GM23338 (cell line): ENCODE data around the gene TIMM44. TPM values are rescaled to one million over a fixed set of nuclear protein-coding genes. Genes with fewer than 3 reads are reported as not detected.

Experiments used
- ATAC-seq: fragments of 200-7000 bp; cut with Tn5 transposase; 3 replicates; pipeline ENCODE4 v1.9.1; 2020
- DNase-seq: peaks from one replicate; pipeline ENCODE4 v3.0.0-alpha.2; 2015; ENCODE audit warnings: low spot score
- H2AFZ ChIP-seq: fragments of 200-600 bp; sonication (generic); 2 replicates; pipeline ENCODE4 v1.8.0; 2016; ENCODE audit warnings: antibody characterized with exemption, mild to moderate bottlenecking, moderate library complexity
- H3F3A ChIP-seq: fragments of 200-600 bp; sonication (generic); replicated peaks from 2 replicates; pipeline ENCODE4 v1.8.0; 2017; ENCODE audit warnings: antibody characterized with exemption, mixed run types, low read depth
- H3K27ac ChIP-seq: fragments of 200-600 bp; sonication (generic); 2 replicates; pipeline ENCODE4 v1.6.1; 2016; ENCODE audit warnings: low read depth
- H3K27me3 ChIP-seq: fragments of 200-600 bp; sonication (generic); 2 replicates; pipeline ENCODE4 v1.8.0; 2016; ENCODE audit warnings: mild to moderate bottlenecking, mixed run types, moderate library complexity; ENCODE audit not compliant: insufficient read depth
- H3K36me3 ChIP-seq: fragments of 200-600 bp; sonication (generic); 2 replicates; pipeline ENCODE4 v1.8.0; 2016; ENCODE audit warnings: mild to moderate bottlenecking; ENCODE audit not compliant: insufficient read depth
- H3K4me1 ChIP-seq: fragments of 200-600 bp; sonication (generic); 2 replicates; pipeline ENCODE4 v1.8.0; 2016; ENCODE audit warnings: mild to moderate bottlenecking, moderate library complexity; ENCODE audit not compliant: insufficient read depth
- H3K4me2 ChIP-seq: fragments of 200-600 bp; sonication (generic); 2 replicates; pipeline ENCODE4 v1.7.1; 2017; ENCODE audit warnings: mixed run types
- H3K4me3 ChIP-seq: fragments of 200-600 bp; sonication (generic); 2 replicates; pipeline ENCODE4 v1.6.1; 2016; ENCODE audit warnings: mixed run types
- H3K79me2 ChIP-seq: fragments of 200-600 bp; sonication (generic); replicated peaks from 2 replicates; pipeline ENCODE4 v1.8.0; 2017; ENCODE audit warnings: mild to moderate bottlenecking; ENCODE audit not compliant: insufficient read depth
- H3K9me2 ChIP-seq: fragments of 200-600 bp; sonication (generic); 2 replicates; pipeline ENCODE4 v1.8.0; 2017; ENCODE audit not compliant: insufficient read depth
- H4K20me1 ChIP-seq: fragments of 200-600 bp; sonication (generic); replicated peaks from 2 replicates; pipeline ENCODE4 v1.8.0; 2017; ENCODE audit warnings: mild to moderate bottlenecking; ENCODE audit not compliant: insufficient read depth
- H3K27ac Mint-ChIP-seq: 2 replicates; pipeline ENCODE4 v1.8.0; 2020; ENCODE audit warnings: inconsistent platforms, mild to moderate bottlenecking, moderate library complexity, mixed read lengths
- H3K27me3 Mint-ChIP-seq: 3 replicates; pipeline ENCODE4 v1.8.0; 2022; ENCODE audit warnings: low read depth, mild to moderate bottlenecking, moderate library complexity, mixed read lengths, inconsistent platforms; ENCODE audit not compliant: insufficient read depth, poor library complexity
- H3K36me3 Mint-ChIP-seq: 3 replicates; pipeline ENCODE4 v1.8.0; 2021; ENCODE audit warnings: low read depth, mild to moderate bottlenecking, inconsistent platforms, moderate library complexity, mixed read lengths
- H3K4me1 Mint-ChIP-seq: 3 replicates; pipeline ENCODE4 v1.8.0; 2020; ENCODE audit warnings: mild to moderate bottlenecking, inconsistent platforms, mixed read lengths
- H3K4me3 Mint-ChIP-seq: 3 replicates; pipeline ENCODE4 v1.8.0; 2021; ENCODE audit warnings: moderate library complexity, mild to moderate bottlenecking, inconsistent platforms, mixed read lengths
- H3K9me3 Mint-ChIP-seq: 3 replicates; pipeline ENCODE4 v1.8.0; 2020; ENCODE audit warnings: moderate library complexity, mild to moderate bottlenecking, inconsistent platforms, mixed read lengths
- CREB1 ChIP-seq: fragments of 250-450 bp; sonication (Bioruptor Pico); IDR thresholded peaks from 2 replicates; pipeline ENCODE4 v1.5.0; 2020; ENCODE audit warnings: low read depth, mild to moderate bottlenecking, moderate library complexity
- JUNB ChIP-seq: IDR thresholded peaks from one replicate; pipeline ENCODE4 v1.6.1; 2016; ENCODE audit warnings: antibody characterized with exemption; ENCODE audit not compliant: unreplicated experiment
- POLR2AphosphoS5 ChIP-seq: IDR thresholded peaks from 2 replicates; pipeline ENCODE4 v1.6.1; 2016; ENCODE audit warnings: antibody characterized with exemption, low read depth
- polyA plus RNA-seq: library from polyadenylated mRNA; unstranded; fragments of >200 nt; fragmentation: Nextera tagmentation; extraction: Ambion mirVana; gene quantifications from 2 replicates; pipeline ENCODE4 v1.2.1, GENCODE V29; 2016
- total RNA-seq: library from RNA; depleted of rRNA; stranded (reverse); fragments of >200 nt; shearing (Covaris generic); gene quantifications from 2 replicates; pipeline ENCODE4 v1.2.3, GENCODE V29; 2014
- TF ChIP-seq, protein P1 (sequence below): IDR thresholded peaks from one replicate; pipeline ENCODE4 v1.6.1; 2018; ENCODE audit warnings: antibody characterized with exemption; ENCODE audit not compliant: unreplicated experiment
- TF ChIP-seq, protein P2 (sequence below), 2 experiments: fragments of 200-600 bp in 1 of 2; sonication (generic) in 1 of 2; conservative IDR thresholded peaks; 2 replicates each; pipeline versions ENCODE4 v1.5.1 to v1.6.1; 2016 to 2017; ENCODE audit warnings: antibody characterized with exemption in 2 of 2, low read depth in 2 of 2, mild to moderate bottlenecking in 2 of 2, moderate library complexity in 1 of 2

Gene TIMM44
- total and polyA plus RNA-seq, 2 experiments from 2014 or later: 125 to 128 TPM

DNA sequence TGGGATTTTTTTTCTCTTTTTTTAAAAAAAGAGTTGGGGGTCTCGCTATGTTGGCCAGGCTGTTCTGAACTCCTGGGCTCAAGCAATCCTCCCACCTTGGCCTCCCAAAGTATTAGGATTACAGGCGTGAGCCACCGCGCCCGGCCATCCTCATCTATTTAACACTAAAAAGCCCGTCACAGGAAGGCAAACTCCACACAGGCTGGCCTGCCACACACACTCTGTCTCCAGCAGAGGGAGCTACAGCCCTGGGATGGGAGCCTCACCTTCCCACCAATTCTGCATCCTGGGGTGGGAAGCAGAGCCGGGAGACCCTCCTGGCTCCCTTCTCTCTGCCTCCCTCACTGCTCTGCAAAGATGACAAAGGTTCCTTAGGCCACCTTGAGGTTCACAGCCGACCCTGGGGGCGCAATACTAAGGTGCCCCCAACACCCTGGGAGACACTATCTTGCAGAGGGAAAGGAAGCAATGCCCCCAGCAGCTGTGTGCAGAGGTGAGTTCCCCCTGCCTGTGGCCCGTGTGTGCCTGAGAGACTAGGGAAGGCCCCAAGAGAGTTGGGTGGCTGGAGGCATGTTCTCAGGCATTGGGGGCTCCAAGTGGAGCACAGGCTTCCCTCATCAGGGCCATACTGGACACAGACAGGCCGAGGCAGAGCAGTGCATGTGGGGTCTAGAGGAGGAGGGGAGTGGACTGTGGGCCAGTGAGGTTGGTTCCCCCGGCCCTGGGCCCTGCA is 27.4 kb upstream of the TIMM44 start:
- Mint-ChIP-seq H3K4me3 (no peak overlapping the region), H3K36me3 (peaks cover 70% of the 10 kb centered on the region)

DNA sequence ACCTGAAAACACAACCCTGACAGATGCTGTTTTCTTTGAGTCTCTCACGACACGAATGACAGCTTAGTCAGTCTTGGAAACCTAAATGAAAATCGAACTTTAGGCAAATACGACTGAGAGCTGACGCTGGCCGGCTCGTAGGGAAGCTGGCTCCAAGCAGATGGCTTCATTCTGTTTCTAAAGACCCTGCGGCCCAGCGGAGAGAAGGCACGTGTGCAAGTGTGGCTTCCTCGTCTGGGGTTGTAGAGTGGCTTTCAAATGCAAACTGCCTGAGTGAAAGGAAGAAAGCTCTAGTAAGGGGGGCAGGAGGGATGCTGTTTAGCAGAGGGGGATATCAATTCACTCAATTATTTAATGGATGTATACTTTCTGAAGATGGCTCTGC is 26.1 kb upstream of the TIMM44 start:
- peaks cover 23% of the 10 kb centered on the region for H3K27me3 Mint-ChIP-seq
- peak; percentile 82 for ATAC-seq
- peaks cover 73% of the 10 kb centered on the region for H3K36me3 Mint-ChIP-seq

More for the DNA sequence above, 27.4 kb upstream of the TIMM44 start:
- peaks cover 15% of the 10 kb centered on the region for H3K4me1 ChIP-seq
- ATAC-seq (peak; percentile 86), DNase-seq (peak; percentile 94)
- H3F3A ChIP-seq: peaks cover 40% of the 10 kb centered on the region
- no peak overlapping the region for H3K4me3 ChIP-seq
- H3K27ac ChIP-seq: peak overlapping the region; percentile 79
- no peaks in the 10 kb centered on the region for H3K9me3 Mint-ChIP-seq
- TF ChIP-seq, protein P1, sequence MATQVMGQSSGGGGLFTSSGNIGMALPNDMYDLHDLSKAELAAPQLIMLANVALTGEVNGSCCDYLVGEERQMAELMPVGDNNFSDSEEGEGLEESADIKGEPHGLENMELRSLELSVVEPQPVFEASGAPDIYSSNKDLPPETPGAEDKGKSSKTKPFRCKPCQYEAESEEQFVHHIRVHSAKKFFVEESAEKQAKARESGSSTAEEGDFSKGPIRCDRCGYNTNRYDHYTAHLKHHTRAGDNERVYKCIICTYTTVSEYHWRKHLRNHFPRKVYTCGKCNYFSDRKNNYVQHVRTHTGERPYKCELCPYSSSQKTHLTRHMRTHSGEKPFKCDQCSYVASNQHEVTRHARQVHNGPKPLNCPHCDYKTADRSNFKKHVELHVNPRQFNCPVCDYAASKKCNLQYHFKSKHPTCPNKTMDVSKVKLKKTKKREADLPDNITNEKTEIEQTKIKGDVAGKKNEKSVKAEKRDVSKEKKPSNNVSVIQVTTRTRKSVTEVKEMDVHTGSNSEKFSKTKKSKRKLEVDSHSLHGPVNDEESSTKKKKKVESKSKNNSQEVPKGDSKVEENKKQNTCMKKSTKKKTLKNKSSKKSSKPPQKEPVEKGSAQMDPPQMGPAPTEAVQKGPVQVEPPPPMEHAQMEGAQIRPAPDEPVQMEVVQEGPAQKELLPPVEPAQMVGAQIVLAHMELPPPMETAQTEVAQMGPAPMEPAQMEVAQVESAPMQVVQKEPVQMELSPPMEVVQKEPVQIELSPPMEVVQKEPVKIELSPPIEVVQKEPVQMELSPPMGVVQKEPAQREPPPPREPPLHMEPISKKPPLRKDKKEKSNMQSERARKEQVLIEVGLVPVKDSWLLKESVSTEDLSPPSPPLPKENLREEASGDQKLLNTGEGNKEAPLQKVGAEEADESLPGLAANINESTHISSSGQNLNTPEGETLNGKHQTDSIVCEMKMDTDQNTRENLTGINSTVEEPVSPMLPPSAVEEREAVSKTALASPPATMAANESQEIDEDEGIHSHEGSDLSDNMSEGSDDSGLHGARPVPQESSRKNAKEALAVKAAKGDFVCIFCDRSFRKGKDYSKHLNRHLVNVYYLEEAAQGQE: no peak
- no peak for TF ChIP-seq JUNB
- TF ChIP-seq POLR2AphosphoS5: 0 out of 2 replicates have a peak, but pooled peaks have one; percentile 24
- TF ChIP-seq, protein P2, sequence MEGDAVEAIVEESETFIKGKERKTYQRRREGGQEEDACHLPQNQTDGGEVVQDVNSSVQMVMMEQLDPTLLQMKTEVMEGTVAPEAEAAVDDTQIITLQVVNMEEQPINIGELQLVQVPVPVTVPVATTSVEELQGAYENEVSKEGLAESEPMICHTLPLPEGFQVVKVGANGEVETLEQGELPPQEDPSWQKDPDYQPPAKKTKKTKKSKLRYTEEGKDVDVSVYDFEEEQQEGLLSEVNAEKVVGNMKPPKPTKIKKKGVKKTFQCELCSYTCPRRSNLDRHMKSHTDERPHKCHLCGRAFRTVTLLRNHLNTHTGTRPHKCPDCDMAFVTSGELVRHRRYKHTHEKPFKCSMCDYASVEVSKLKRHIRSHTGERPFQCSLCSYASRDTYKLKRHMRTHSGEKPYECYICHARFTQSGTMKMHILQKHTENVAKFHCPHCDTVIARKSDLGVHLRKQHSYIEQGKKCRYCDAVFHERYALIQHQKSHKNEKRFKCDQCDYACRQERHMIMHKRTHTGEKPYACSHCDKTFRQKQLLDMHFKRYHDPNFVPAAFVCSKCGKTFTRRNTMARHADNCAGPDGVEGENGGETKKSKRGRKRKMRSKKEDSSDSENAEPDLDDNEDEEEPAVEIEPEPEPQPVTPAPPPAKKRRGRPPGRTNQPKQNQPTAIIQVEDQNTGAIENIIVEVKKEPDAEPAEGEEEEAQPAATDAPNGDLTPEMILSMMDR (conservative IDR thresholded peaks at IDR 0.05; ENCODE audit: low read depth in 2 of 2): peak; percentile 95 to 97
- H3K79me2 ChIP-seq: no peaks in the 10 kb centered on the region; the same call in 1 of the 2 replicates
- H3K27me3 ChIP-seq: no peaks in the 10 kb centered on the region
- no peak overlapping the region for H2AFZ ChIP-seq
- no peaks in the 10 kb centered on the region for H3K9me2 ChIP-seq
- peaks cover 30% of the 10 kb centered on the region; the same call in 1 of the 2 replicates for H4K20me1 ChIP-seq
- H3K27me3 Mint-ChIP-seq: peaks cover 21% of the 10 kb centered on the region
- no peak overlapping the region for H3K4me2 ChIP-seq
- peaks cover 31% of the 10 kb centered on the region for H3K36me3 ChIP-seq
- H3K4me1 Mint-ChIP-seq: peaks cover 23% of the 10 kb centered on the region
- peak overlapping the region; percentile 88 for H3K27ac Mint-ChIP-seq

More for the DNA sequence above, 26.1 kb upstream of the TIMM44 start:
- Mint-ChIP-seq H3K4me3 (no peak overlapping the region; the same call in 2 of the 3 replicates), H3K4me1 (peaks cover 23% of the 10 kb centered on the region), H3K27ac (peak overlapping the region; percentile 42), H3K9me3 (no peaks in the 10 kb centered on the region)
- peaks cover 51% of the 10 kb centered on the region for H3F3A ChIP-seq
- peak overlapping the region; percentile 29 for H3K4me2 ChIP-seq
- no peaks in the 10 kb centered on the region for H3K27me3 ChIP-seq
- DNase-seq: peak; percentile 87
- no peak overlapping the region for H2AFZ ChIP-seq
- no peaks in the 10 kb centered on the region; the same call in 1 of the 2 replicates for H3K79me2 ChIP-seq
- no peak overlapping the region for H3K4me3 ChIP-seq
- H3K4me1 ChIP-seq: peaks cover 15% of the 10 kb centered on the region
- peak overlapping the region; percentile 27 for H3K27ac ChIP-seq
- no peaks in the 10 kb centered on the region for H3K9me2 ChIP-seq
- TF ChIP-seq CREB1 (no peak), POLR2AphosphoS5 (0 out of 2 replicates have a peak, but pooled peaks have one; percentile 20)
- H3K36me3 ChIP-seq: peaks cover 35% of the 10 kb centered on the region
- H4K20me1 ChIP-seq: peaks cover 31% of the 10 kb centered on the region; the same call in 1 of the 2 replicates
